DMS 273 (cell line): ENCODE data around the gene FBLN7.
A peak's percentile ranks its signal among the peaks of the same experiment; 100 is the strongest.
"Not testable (repeated sequence)": the region's sequence is repeated elsewhere in the genome, so short reads cannot be mapped to it uniquely, and the experiment has no call there.

Experiments used
- DNase-seq: peaks from one replicate; lab custom pipeline; 2025; ENCODE audit not compliant: unreplicated experiment; lab: John Stamatoyannopoulos, UW

FBLN7 gene, protein sequence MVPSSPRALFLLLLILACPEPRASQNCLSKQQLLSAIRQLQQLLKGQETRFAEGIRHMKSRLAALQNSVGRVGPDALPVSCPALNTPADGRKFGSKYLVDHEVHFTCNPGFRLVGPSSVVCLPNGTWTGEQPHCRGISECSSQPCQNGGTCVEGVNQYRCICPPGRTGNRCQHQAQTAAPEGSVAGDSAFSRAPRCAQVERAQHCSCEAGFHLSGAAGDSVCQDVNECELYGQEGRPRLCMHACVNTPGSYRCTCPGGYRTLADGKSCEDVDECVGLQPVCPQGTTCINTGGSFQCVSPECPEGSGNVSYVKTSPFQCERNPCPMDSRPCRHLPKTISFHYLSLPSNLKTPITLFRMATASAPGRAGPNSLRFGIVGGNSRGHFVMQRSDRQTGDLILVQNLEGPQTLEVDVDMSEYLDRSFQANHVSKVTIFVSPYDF

GRCh38 chr2:112138159-112139032 lies at the start of gene FBLN7:
TSS of gene FBLN7 (plus strand) at chr2:112138385. CDS start at chr2:112138656, 271 bp downstream.
- DNase-seq: peak; percentile 74

- DNase-seq: no peak
Observed at GRCh38 chr2:112089375-112089774, 48.8 kb upstream of the FBLN7 start.

DNA sequence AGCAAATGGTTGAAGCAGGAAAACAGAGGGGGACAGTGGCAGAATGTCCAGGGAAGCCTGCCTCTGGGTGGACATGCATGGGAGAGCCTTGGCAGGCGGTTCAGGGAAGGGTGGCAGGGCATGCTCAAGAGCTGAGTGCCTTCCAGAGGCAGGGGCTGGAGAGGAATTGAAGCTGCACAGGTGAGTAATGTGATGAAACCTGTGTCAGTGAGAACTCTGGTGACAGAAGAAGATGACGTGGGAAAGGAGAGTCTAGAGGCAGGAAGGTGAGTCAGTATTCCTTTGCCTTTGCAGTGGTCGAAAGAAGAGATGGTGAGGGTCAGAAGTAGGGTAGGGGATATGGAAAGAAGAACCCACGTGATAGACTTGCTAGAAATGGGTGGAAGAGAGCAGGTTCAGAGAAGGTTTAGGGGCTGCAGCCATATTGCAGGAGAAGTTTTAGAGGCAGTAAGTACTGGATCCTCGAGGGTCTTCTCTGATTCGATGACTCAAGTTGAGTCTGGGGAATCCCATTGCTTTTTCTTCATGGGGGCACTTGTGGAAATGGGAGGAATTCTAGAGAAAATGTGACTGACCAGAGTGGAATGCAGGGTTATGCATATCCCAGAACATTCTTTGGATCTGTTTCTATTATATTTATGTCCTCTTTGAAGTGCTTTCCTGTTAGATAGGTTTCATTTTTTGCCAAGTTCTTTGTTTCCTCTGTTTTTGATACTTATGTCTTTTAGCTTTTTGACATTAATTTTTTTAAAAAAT lies 45.7 kb upstream of the FBLN7 start:
- DNase-seq: no peak

DNA sequence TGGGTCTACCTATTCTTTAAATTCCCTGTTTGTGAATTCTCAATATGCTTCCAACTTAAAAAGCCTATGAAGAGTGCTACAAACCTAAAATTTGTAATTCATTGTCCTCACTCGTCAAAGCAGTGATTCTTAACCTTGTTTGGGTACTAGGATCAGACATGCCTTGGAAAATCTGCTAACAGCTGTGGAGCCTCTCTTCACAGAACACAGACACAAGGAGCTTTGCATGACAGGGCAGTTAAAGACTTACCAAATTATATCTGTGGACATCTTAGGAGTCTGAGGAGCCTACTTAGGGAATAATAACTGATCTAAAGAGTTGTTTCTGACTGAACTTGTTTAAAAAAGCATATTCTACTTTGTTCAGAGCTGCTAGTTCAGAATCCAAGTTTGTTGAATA lies 45.0 kb upstream of the FBLN7 start:
- no peak for DNase-seq

DNA sequence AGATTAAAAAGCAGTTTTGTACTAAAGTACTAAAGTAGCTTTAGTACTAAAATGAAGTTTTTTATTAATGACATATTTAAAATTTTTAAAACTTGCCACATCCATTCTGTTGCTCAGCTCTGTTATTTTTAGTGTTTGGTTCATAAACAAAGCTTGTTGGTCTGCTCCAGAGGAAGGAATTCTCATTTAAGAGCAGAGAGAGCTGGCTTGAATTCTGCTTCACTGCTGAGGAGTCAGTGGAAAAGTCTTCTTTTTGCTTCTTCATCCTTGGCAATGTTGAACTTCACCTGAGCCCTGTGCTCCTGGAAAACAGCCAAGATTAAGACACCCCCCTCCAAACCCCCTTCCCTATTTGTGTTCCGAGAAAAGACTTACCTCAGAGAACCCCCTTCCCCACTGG lies 42.5 kb upstream of the FBLN7 start:
- DNase-seq: no peak

DNA sequence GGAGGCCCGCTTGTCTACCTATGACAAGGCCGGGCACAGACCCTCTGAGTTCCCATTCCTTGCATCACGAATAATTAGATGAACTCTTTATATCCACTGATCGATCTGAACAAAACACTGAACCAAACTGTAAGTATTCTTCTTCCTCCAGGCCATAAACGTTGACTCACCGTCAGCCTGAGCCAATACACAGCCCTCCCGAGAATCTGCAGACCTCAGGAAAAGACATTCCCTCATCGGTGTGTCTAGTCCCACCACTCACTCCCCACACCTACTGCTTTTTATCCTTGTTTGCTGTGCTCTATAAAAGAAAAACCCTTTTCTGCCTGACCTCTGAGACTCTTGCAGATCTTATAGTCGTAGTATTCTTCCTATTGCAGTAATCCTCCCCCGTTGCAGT lies 42.1 kb upstream of the FBLN7 start:
- DNase-seq: no peak

- DNase-seq: no peak
Observed at GRCh38 chr2:112108178-112108832, 29.9 kb upstream of the FBLN7 start.

DNA sequence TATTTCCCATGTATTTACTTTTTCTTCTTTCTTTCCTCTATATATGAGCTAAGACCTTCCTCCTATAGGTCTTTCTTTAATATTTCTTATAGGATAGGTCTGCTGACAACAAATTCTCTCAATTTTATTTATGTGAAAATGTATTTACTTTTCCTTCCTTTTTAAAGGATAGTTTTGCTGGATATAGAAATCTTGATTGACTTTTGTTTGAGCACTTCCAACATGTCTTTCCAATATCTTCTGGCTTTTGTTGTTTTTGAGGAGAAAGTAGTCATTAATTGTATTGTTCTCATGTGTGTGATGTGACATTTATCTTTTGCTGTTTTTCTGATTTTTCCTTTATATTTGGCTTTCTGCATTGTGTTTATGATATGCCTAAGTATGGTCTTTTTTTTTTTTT lies 28.9 kb upstream of the FBLN7 start:
- DNase-seq: no peak

DNA sequence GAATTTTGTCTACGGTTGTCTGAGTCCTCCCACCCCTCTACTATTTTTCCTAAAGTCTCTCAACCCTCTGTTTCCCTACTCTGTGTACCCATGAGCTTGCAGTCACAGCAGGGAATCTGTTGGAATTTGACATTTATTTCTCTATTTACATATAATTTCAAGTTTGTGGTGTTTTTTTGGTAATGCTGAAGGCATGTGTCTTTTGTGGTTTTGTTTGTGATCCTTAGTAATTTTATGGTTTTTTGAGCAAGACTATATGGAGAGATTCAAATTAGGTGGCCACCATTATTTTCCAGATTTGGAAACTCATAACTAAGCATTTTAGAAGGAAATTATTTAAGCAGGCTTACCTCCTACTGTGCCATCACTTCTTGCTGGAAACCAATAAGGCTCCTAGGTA lies 27.2 kb upstream of the FBLN7 start:
- DNase-seq: no peak

DNA sequence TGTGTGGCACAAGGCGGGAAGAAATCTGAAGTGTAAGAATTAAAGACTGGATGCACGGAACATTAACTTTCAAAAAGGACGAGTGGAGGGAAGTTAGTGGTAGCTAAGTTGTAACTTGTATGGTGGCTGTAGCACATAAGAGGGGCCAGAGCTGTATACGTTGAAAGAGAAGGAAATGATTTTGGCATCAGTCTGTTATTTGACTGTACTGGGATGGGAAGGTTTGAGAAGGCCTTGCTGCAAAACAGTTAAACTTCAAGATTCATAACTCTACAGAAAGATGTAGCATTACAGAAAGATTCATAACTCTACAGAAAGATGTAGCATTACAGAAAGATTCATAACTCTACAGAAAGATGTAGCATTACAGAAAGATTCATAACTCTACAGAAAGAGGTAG lies 24.8 kb upstream of the FBLN7 start:
- DNase-seq: not testable (repeated sequence)

- no peak for DNase-seq
Observed at GRCh38 chr2:112118148-112118547, 20.0 kb upstream of the FBLN7 start.

- DNase-seq: peak; percentile 68
Observed at GRCh38 chr2:112121682-112122254, 16.4 kb upstream of the FBLN7 start.

DNA sequence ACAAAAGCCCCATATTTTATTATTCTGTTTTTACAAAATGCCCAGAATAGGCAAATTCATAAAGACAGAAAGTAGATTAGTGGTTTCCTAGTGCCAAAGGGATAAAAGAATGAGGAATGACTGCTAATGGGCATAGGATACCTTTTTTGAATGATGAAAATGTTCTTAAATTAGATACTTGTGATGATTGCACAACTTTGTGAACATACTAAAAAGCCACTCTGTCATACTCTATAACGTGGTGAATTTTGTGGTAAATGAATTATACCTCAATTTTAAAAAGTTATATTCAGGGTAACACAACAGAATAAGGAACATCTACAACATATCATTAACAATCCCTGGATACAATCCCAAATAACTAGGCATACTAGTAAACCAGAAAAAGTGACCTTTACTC lies 9.1 kb upstream of the FBLN7 start:
- DNase-seq: no peak

DNA sequence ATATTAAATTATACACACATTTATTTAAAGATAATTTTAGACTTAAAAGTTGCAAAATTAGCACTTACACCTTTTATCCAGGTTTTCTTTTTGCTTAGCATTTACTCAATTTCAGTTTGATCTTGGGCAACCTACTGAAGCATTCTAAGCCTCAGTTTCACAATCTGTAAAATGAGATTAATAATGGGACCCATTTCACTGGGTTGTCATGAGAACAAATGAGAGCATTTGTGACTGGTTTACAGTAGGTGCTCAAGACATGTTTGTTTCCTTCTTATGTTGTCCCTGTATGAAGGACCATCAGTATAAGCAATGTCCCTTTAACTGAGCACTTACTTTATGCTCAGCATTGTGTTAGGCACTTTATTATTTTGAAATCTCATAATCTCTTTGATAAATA lies 4.8 kb upstream of the FBLN7 start:
- DNase-seq: no peak

- no peak for DNase-seq
Observed at GRCh38 chr2:112134120-112134519, 4.1 kb upstream of the FBLN7 start.

DNA sequence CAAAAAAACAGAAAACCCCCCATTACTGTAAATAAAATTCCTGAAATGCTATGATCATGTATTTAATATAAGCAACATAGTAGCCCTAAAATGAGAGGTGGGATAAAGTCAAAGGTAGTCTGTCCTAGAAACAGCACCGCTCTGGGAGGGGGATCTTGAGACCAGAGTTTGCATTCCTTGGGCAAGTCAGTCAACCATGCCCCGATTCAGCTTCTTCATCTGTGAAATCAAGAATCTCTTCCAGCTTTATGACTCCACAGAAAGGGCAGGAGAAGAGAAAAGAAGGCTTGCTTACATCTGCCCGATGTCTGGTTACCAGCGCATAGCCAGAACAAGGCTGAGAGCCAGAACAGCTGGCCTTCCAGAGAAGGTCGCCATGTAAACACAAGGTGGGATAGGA lies 2.1 kb upstream of the FBLN7 start:
- DNase-seq: no peak

- DNase-seq: no peak
Observed at GRCh38 chr2:112137516-112138158, 548 bp upstream of the FBLN7 start.

DNA sequence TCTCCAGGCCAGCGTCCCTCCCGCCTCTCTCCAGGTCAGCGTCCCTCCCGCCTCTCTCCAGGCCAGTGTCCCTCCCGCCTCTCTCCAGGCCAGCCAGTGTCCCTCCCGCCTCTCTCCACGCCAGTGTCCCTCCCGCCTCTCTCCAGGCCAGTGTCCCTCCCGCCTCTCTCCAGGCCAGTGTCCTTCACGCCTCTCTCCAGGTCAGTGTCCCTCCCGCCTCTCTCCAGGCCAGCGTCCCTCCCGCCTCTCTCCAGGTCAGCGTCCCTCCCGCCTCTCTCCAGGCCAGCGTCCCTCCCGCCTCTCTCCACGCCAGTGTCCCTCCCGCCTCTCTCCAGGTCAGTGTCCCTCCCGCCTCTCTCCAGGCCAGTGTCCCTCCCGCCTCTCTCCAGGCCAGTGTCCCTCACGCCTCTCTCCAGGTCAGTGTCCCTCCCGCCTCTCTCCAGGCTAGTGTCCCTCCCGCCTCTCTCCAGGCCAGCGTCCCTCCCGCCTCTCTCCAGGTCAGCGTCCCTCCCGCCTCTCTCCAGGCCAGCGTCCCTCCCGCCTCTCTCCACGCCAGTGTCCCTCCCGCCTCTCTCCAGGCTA lies 939 bp downstream of the FBLN7 start:
- not testable (repeated sequence) for DNase-seq

- not testable (repeated sequence) for DNase-seq
Observed at GRCh38 chr2:112139661-112140204, 1.5 kb downstream of the FBLN7 start.
